Spleen (tissue), 11 donors: ENCODE results near the gene CTSZ. TPM values are rescaled to one million over a fixed set of nuclear protein-coding genes. Genes with fewer than 3 reads are reported as not detected.

Experiments used
- DNase-seq: peaks from one replicate; pipeline ENCODE4 v3.0.0-alpha.2; 2020
- H3K27ac ChIP-seq, 8 donors: fragments of 200-600 bp; sonication (generic) in 7 of 8; 1 replicate in 4 of 8; 2 replicates in 4 of 8; pipeline versions ENCODE4 v1.5.0 to v1.8.0; 2016 to 2021; ENCODE audit warnings: inconsistent platforms in 4 of 8, mild to moderate bottlenecking in 4 of 8, moderate library complexity in 1 of 8
- H3K27me3 ChIP-seq, 7 donors: fragments of 200-600 bp; sonication (generic) in 6 of 7; replicated peaks in 1 of 7; 1 replicate in 4 of 7; 2 replicates in 3 of 7; pipeline versions ENCODE4 v1.5.0 to v1.8.0; 2016 to 2021; ENCODE audit warnings: inconsistent platforms in 3 of 7, mild to moderate bottlenecking in 1 of 7
- H3K36me3 ChIP-seq, 6 donors: fragments of 200-600 bp; sonication (generic) in 5 of 6; 1 replicate in 4 of 6; 2 replicates in 2 of 6; pipeline versions ENCODE4 v1.5.0 to v1.8.0; 2016 to 2021; ENCODE audit warnings: inconsistent platforms in 2 of 6
- H3K4me1 ChIP-seq, 6 donors: fragments of 200-600 bp; sonication (generic) in 5 of 6; 1 replicate in 3 of 6; 2 replicates in 3 of 6; pipeline versions ENCODE4 v1.5.0 to v1.8.0; 2016 to 2021; ENCODE audit warnings: inconsistent platforms in 3 of 6
- H3K4me3 ChIP-seq, 8 donors: fragments of 200-600 bp; sonication (generic) in 7 of 8; 1 replicate in 4 of 8; 2 replicates in 4 of 8; pipeline versions ENCODE4 v1.5.0 to v1.8.0; 2016 to 2021; ENCODE audit warnings: inconsistent platforms in 4 of 8, mild to moderate bottlenecking in 4 of 8, moderate library complexity in 2 of 8
- H3K9me3 ChIP-seq, 8 donors: fragments of 200-600 bp; sonication (generic) in 7 of 8; 1 replicate in 4 of 8; 2 replicates in 4 of 8; pipeline versions ENCODE4 v1.5.0 to v1.8.0; 2016 to 2021; ENCODE audit warnings: inconsistent platforms in 4 of 8
- CTCF ChIP-seq, 11 experiments: fragments of 200-600 bp in 7 of 11; fragments of 450-650 bp in 4 of 11; sonication (generic) in 4 of 11; IDR thresholded peaks in 8 of 11; conservative IDR thresholded peaks in 3 of 11; 1 replicate in 7 of 11; 2 replicates in 4 of 11; pipeline versions ENCODE4 v1.4.0 to v1.8.0; 2016 to 2021; ENCODE audit warnings: antibody characterized with exemption in 11 of 11, inconsistent platforms in 4 of 11, mild to moderate bottlenecking in 1 of 11
- POLR2A ChIP-seq, 3 donors: fragments of 450-650 bp; IDR thresholded peaks; one replicate each; pipeline ENCODE4 v1.5.1; 2017; ENCODE audit warnings: antibody characterized with exemption in 3 of 3, mild to moderate bottlenecking in 1 of 3
- POLR2AphosphoS5 ChIP-seq, 3 donors: sonication (generic); formaldehyde crosslinking; IDR thresholded peaks; one replicate each; pipeline ENCODE4 v1.5.1; 2017; ENCODE audit warnings: antibody characterized with exemption in 3 of 3
- WGBS, 5 donors: extraction: QIAGEN DNeasy Blood & Tissue Kit in 3 of 5; methylation state at CpG; one replicate each; pipeline versions ENCODE4 v1.1.5 to v1.1.7; 2013 to 2018; 5-methylcytosine and 5-hydroxymethylcytosine counted together
- intact Hi-C: fragments of 100-400 bp; cut with DNase I; formaldehyde crosslinking; loops from one replicate; pipeline ENCODE4 v1.15.0; 2023; ENCODE audit warnings: low total_unique reads
- polyA plus RNA-seq, 3 donors: library from polyadenylated mRNA; stranded (reverse); fragments of 200-250 nt; gene quantifications; one replicate each; pipeline ENCODE4 v1.2.1, GENCODE V29; 2013
- total RNA-seq, 7 donors: library from RNA; depleted of rRNA in 3 of 7; stranded (reverse); fragments of >200 nt in 3 of 7; fragmentation: NEBNext Ultra II Directional in 4 of 7; extraction: Animal tissue kit (Norgen Biotek cat#: 25700) in 4 of 7; gene quantifications; one replicate each; pipeline versions ENCODE4 v1.1.0 to v1.2.1, GENCODE V29; 2016 to 2021
- donor health status: healthy with polysubstance abuse.
- donor health status: DM: no; HTN: no; CAD: no; lungs with moderate emphysema.
- donor health status: DM: no; HTN: no; CAD: no.
- donor health status: Bipolar disorder and iron deficiency.
- donor health status: healthy.
- donor health status: DM: no; HTN: no; CAD: no.
- donor health status: DM: yes; HTN: yes; CAD: no.

Gene CTSZ
- total and polyA plus RNA-seq, 10 donors, result 198 to 286 (median 230) TPM

DNA sequence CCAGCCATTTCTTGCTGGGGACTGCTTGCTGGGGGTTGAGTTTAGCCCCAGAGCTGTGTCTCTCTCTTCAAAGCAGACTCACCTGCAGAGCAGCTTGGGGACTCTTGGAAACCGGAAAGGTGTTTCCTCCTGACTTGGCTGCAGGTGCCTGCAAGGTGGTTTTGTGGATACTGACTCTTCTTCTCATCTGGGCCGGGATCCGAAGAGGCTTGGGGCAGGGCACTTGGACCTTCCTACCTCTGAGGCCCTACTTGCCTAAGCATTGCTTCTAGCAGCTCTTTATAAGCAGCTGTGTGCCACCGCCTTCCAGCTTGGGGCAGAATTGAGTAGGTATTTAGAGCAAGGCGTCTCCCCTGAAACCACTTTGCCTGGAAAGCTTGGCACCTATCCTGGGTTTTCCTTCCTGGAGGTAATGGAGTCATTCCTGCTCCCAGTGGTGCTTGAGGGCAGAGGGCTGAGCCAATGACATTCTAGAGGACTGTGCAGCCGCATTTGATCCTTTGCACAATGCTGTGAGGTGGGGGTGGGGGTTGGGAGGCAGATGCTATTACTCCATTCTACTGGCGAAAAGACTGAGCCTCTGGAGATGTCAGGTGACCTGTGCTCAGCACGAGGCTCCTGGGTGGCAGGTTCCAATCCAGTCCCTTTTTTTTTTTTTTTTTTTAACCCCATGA, 3.4 kb upstream of the CTSZ start:
- no peaks in the 10 kb centered on the region for H3K36me3 ChIP-seq
- no peak overlapping the region for H3K4me3 ChIP-seq
- H3K4me1 ChIP-seq, result peaks cover 10 to 84% (median 43%) of the 10 kb centered on the region in 6 donors
- no peak for DNase-seq
- no peaks in the 10 kb centered on the region for H3K27me3 ChIP-seq
- H3K27ac ChIP-seq, result peak overlapping the region in 4 of 8 donors; percentile 7 to 58 (median 45)
- 73 to 87% (median 85%) methylated on average over 7 to 8 of the region's 8 CpGs for WGBS, 5 donors
- TF ChIP-seq POLR2A (IDR thresholded peaks at IDR 0.05) (no peak), POLR2AphosphoS5 (IDR thresholded peaks at IDR 0.05) (no peak), CTCF (IDR thresholded peaks at IDR 0.05 in 8 of 11, conservative IDR thresholded peaks at IDR 0.05 in 3 of 11) (no peak)
- intact Hi-C loops, result no loop called here
- no peaks in the 10 kb centered on the region for H3K9me3 ChIP-seq

- peak overlapping the region in 5 of 8 donors; percentile 88 to 99 (median 97) for H3K27ac ChIP-seq
- no peaks in the 10 kb centered on the region for H3K9me3 ChIP-seq
- WGBS, 5 donors, result 87 to 91% (median 89%) methylated on average over 5 to 8 of the region's 8 CpGs
- no peaks in the 10 kb centered on the region for H3K27me3 ChIP-seq
- peaks cover 24 to 86% (median 56%) of the 10 kb centered on the region in 6 donors for H3K4me1 ChIP-seq
- no peak for DNase-seq
- no peak overlapping the region for H3K4me3 ChIP-seq
- intact Hi-C loops, result loop anchor here (10.0 kb wide), 1 partner anchor 114 kb away; no protein-coding TSS in a partner anchor
- TF ChIP-seq POLR2A (IDR thresholded peaks at IDR 0.05) (no peak), CTCF (IDR thresholded peaks at IDR 0.05 in 8 of 11, conservative IDR thresholded peaks at IDR 0.05 in 3 of 11) (no peak)
- H3K36me3 ChIP-seq, result peaks cover 0 to 7% (median under 1%) of the 10 kb centered on the region in 6 donors
These were observed 1.8 kb upstream of the CTSZ start for GRCh38 chr20:59008715-59009336.

DNA sequence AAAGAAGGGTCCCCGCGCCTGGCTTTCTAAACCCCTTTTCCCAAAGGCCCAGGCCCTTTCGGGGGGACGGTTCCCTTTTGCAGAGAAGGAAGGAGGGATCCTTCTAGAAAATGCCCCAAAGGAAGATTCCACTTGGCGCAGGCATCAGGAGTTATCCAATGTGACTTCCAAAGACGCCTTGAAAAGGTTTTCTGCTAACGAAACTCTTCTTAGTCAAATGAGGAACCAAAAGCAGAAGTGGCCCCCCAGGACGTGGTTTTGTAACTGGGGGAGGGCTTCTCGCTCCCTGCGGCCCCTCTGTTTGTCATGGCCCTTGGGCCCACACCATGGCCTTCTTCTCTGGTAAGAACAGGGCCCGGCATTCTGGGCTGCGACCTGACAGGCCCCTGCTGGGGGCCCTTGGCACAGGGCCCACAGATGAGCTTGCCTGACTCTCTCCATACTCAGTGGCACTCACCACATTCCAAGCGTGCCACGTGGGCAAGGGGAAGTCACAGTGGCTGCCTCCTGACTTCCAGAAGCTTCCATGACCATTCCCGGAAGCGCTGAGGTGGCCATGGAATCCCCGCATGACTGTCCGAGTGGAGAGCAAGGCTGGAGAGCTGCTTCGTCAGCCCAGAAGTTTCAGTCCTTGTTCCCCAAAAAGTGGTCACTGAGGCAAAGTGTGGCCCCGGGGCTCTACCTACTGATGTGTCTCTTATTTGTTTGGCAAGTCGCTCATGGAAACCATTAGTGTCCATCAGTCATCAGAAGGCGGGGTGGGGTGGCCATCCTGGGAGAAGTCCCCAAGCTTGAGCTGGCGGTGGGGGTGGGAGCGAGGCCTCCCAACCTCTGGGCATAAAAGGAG, 834 bp upstream of the CTSZ start:
- TF ChIP-seq POLR2A (IDR thresholded peaks at IDR 0.05) (no peak), POLR2AphosphoS5 (IDR thresholded peaks at IDR 0.05) (peak; percentile 53 to 64 (median 60)), CTCF (IDR thresholded peaks at IDR 0.05 in 8 of 11, conservative IDR thresholded peaks at IDR 0.05 in 3 of 11) (no peak)
- H3K27ac ChIP-seq, result peak overlapping the region; percentile 88 to 99 (median 95)
- intact Hi-C loops, result loop anchor here (10.0 kb wide), 1 partner anchor 113 kb away; no protein-coding TSS in a partner anchor
- H3K4me1 ChIP-seq, result peaks cover 32 to 90% (median 65%) of the 10 kb centered on the region in 6 donors
- peak overlapping the region; percentile 62 to 89 (median 73) for H3K4me3 ChIP-seq
- H3K36me3 ChIP-seq, result peaks cover 0 to 16% (median 5%) of the 10 kb centered on the region in 6 donors
- DNase-seq, result peak; percentile 94
- 51 to 65% (median 53%) methylated on average over 19 to 24 of the region's 24 CpGs for WGBS, 5 donors
- H3K9me3 ChIP-seq, result no peaks in the 10 kb centered on the region
- H3K27me3 ChIP-seq, result no peaks in the 10 kb centered on the region
